Activated CD4-positive, alpha-beta memory T cell treated with anti-CD3 and anti-CD28 coated beads, Interleukin-2, amount 10 ng/mL, durations not matched to agents 7 days and 5 days (primary cell): Measurements from ENCODE around the gene THRSP. TPM values are rescaled to one million over a fixed set of nuclear protein-coding genes. Genes with fewer than 3 reads are reported as not detected.

Source experiments
- CTCF ChIA-PET: fragments of 350-600 bp; sonication (Branson Sonifier 250); formaldehyde crosslinking; loops from one replicate; lab custom pipeline; 2021; ENCODE audit warnings: antibody characterized with exemption, inconsistent platforms; lab: Charles Lee
- POLR2A ChIA-PET: fragments of 350-600 bp; sonication (Branson Sonifier 250); formaldehyde crosslinking; loops from one replicate; lab custom pipeline; 2021; ENCODE audit warnings: antibody characterized with exemption; lab: Charles Lee
- DNase-seq: peaks from one replicate; pipeline ENCODE4 v3.0.0-alpha.2; 2020
- H3K27ac Mint-ChIP-seq: one replicate; pipeline ENCODE4 v1.8.0; 2021; ENCODE audit warnings: mild to moderate bottlenecking, mixed read lengths
- H3K27me3 Mint-ChIP-seq: one replicate; pipeline ENCODE4 v1.8.0; 2021; ENCODE audit warnings: mixed read lengths
- H3K36me3 Mint-ChIP-seq: one replicate; pipeline ENCODE4 v1.8.0; 2021; ENCODE audit warnings: low read depth, mixed read lengths
- H3K4me1 Mint-ChIP-seq: one replicate; pipeline ENCODE4 v1.8.0; 2021; ENCODE audit warnings: mixed read lengths
- H3K4me3 Mint-ChIP-seq: one replicate; pipeline ENCODE4 v1.8.0; 2021; ENCODE audit warnings: mild to moderate bottlenecking, mixed read lengths
- H3K9me3 Mint-ChIP-seq: one replicate; pipeline ENCODE4 v1.8.0; 2021; ENCODE audit warnings: mixed read lengths
- total RNA-seq, 2 experiments: library from RNA; stranded (reverse); gene quantifications; one replicate each; pipeline ENCODE4 v1.2.3, GENCODE V29; 2021

THRSP gene
- total RNA-seq, 2 experiments from 2014 or later = not detected

GRCh38 chr11:78094250-78094649, 30.6 kb downstream of the THRSP start:
- POLR2A ChIA-PET = interaction anchor here (0.6 to 1.2 kb wide), 2 partner anchors 45 to 193 kb away, joined by 3 read pairs; partner anchors contain the start of gene ALG8

GRCh38 chr11:78097666-78098385, 34.2 kb downstream of the THRSP start:
- POLR2A ChIA-PET = no interaction called here
- CTCF ChIA-PET = no interaction called here
- Mint-ChIP-seq H3K4me1 (peaks cover 13% of the 10 kb centered on the region), H3K27me3 (no peaks in the 10 kb centered on the region), H3K9me3 (no peaks in the 10 kb centered on the region), H3K4me3 (no peak overlapping the region), H3K27ac (no peak overlapping the region), H3K36me3 (peaks cover 39% of the 10 kb centered on the region)
- no peak for DNase-seq

More at GRCh38 chr11:78094250-78094649, 30.6 kb downstream of the THRSP start:
- CTCF ChIA-PET = interaction anchor here (0.6 to 1.6 kb wide), 2 partner anchors 10 to 224 kb away, joined by 3 to 4 read pairs; no protein-coding TSS in a partner anchor
- Mint-ChIP-seq H3K4me1 (peaks cover 13% of the 10 kb centered on the region), H3K9me3 (no peaks in the 10 kb centered on the region), H3K27ac (no peak overlapping the region), H3K4me3 (no peak overlapping the region), H3K36me3 (peaks cover 31% of the 10 kb centered on the region), H3K27me3 (no peaks in the 10 kb centered on the region)
- DNase-seq = no peak

GRCh38 chr11:78099666-78100065, 36.0 kb downstream of the THRSP start:
- peaks cover 37% of the 10 kb centered on the region for H3K36me3 Mint-ChIP-seq
- H3K4me3 Mint-ChIP-seq = no peak overlapping the region
- POLR2A ChIA-PET = no interaction called here
- H3K9me3 Mint-ChIP-seq = no peaks in the 10 kb centered on the region
- no peak for DNase-seq
- H3K27ac Mint-ChIP-seq = no peak overlapping the region
- H3K27me3 Mint-ChIP-seq = no peaks in the 10 kb centered on the region
- H3K4me1 Mint-ChIP-seq = peaks cover 4% of the 10 kb centered on the region
- CTCF ChIA-PET = no interaction called here

GRCh38 chr11:78100261-78100660, 36.6 kb downstream of the THRSP start:
- no peaks in the 10 kb centered on the region for H3K9me3 Mint-ChIP-seq
- H3K4me1 Mint-ChIP-seq = peaks cover 1% of the 10 kb centered on the region
- H3K27me3 Mint-ChIP-seq = no peaks in the 10 kb centered on the region
- no peak overlapping the region for H3K4me3 Mint-ChIP-seq
- DNase-seq = no peak
- H3K36me3 Mint-ChIP-seq = peaks cover 34% of the 10 kb centered on the region
- H3K27ac Mint-ChIP-seq = no peak overlapping the region
- ChIA-PET POLR2A (no interaction called here), CTCF (no interaction called here)

GRCh38 chr11:78100676-78101472, 37.2 kb downstream of the THRSP start:
- H3K27me3 Mint-ChIP-seq = no peaks in the 10 kb centered on the region
- H3K4me1 Mint-ChIP-seq = no peaks in the 10 kb centered on the region
- ChIA-PET POLR2A (no interaction called here), CTCF (no interaction called here)
- H3K4me3 Mint-ChIP-seq = no peak overlapping the region
- H3K9me3 Mint-ChIP-seq = no peaks in the 10 kb centered on the region
- H3K27ac Mint-ChIP-seq = no peak overlapping the region
- no peak for DNase-seq
- peaks cover 32% of the 10 kb centered on the region for H3K36me3 Mint-ChIP-seq

GRCh38 chr11:78109081-78110015, 45.7 kb downstream of the THRSP start:
- ChIA-PET POLR2A (interaction anchor here (1.3 kb wide), 1 partner anchor 30 kb away, joined by 3 read pairs; the partner anchor contains the start of gene NDUFC2), CTCF (interaction anchor here (0.7 to 0.9 kb wide), 2 partner anchors 30 to 455 kb away, joined by 3 to 4 read pairs; partner anchors contain the start of gene ALG8)
- no peak overlapping the region for H3K27ac Mint-ChIP-seq
- peaks cover 39% of the 10 kb centered on the region for H3K36me3 Mint-ChIP-seq
- H3K4me3 Mint-ChIP-seq = no peak overlapping the region
- H3K27me3 Mint-ChIP-seq = no peaks in the 10 kb centered on the region
- H3K4me1 Mint-ChIP-seq = no peaks in the 10 kb centered on the region
- no peaks in the 10 kb centered on the region for H3K9me3 Mint-ChIP-seq
- no peak for DNase-seq

GRCh38 chr11:78110351-78110750, 46.7 kb downstream of the THRSP start:
- H3K36me3 Mint-ChIP-seq = peaks cover 37% of the 10 kb centered on the region
- no peak overlapping the region for H3K27ac Mint-ChIP-seq
- H3K27me3 Mint-ChIP-seq = no peaks in the 10 kb centered on the region
- POLR2A ChIA-PET = interaction anchor here (1.3 kb wide), 1 partner anchor 31 kb away, joined by 3 read pairs; the partner anchor contains the start of gene NDUFC2
- H3K9me3 Mint-ChIP-seq = no peaks in the 10 kb centered on the region
- DNase-seq = no peak
- CTCF ChIA-PET = no interaction called here
- H3K4me1 Mint-ChIP-seq = no peaks in the 10 kb centered on the region
- H3K4me3 Mint-ChIP-seq = no peak overlapping the region

- no peaks in the 10 kb centered on the region for H3K9me3 Mint-ChIP-seq
- peaks cover 36% of the 10 kb centered on the region for H3K36me3 Mint-ChIP-seq
- CTCF ChIA-PET = no interaction called here
- H3K4me1 Mint-ChIP-seq = no peaks in the 10 kb centered on the region
- H3K4me3 Mint-ChIP-seq = no peak overlapping the region
- no peak overlapping the region for H3K27ac Mint-ChIP-seq
- no peaks in the 10 kb centered on the region for H3K27me3 Mint-ChIP-seq
- no peak for DNase-seq
- POLR2A ChIA-PET = interaction anchor here (1.3 kb wide), 1 partner anchor 31 kb away, joined by 3 read pairs; the partner anchor contains the start of gene NDUFC2
These were observed 47.2 kb downstream of the THRSP start for GRCh38 chr11:78110830-78111229.

- no peak for DNase-seq
- Mint-ChIP-seq H3K27ac (no peak overlapping the region), H3K4me1 (no peaks in the 10 kb centered on the region), H3K4me3 (no peak overlapping the region), H3K36me3 (peaks cover 33% of the 10 kb centered on the region), H3K9me3 (no peaks in the 10 kb centered on the region), H3K27me3 (no peaks in the 10 kb centered on the region)
- POLR2A ChIA-PET = no interaction called here
- CTCF ChIA-PET = no interaction called here
These were observed 47.6 kb downstream of the THRSP start for GRCh38 chr11:78111298-78111697.

- H3K9me3 Mint-ChIP-seq = no peaks in the 10 kb centered on the region
- POLR2A ChIA-PET = no interaction called here
- no peak overlapping the region for H3K4me3 Mint-ChIP-seq
- peaks cover 36% of the 10 kb centered on the region for H3K36me3 Mint-ChIP-seq
- DNase-seq = no peak
- H3K27ac Mint-ChIP-seq = no peak overlapping the region
- no peaks in the 10 kb centered on the region for H3K4me1 Mint-ChIP-seq
- CTCF ChIA-PET = no interaction called here
- no peaks in the 10 kb centered on the region for H3K27me3 Mint-ChIP-seq
These were observed 49.1 kb downstream of the THRSP start for GRCh38 chr11:78112582-78113275.
